Gastrocnemius medialis (tissue), 4 donors: ENCODE results near the gene GJB4.

Experiments
- CTCF ChIP-seq, 5 experiments: fragments of 450-650 bp in 3 of 5; fragments of 200-600 bp in 2 of 5; sonication (generic) in 2 of 5; IDR thresholded peaks in 4 of 5; conservative IDR thresholded peaks in 1 of 5; 1 replicate in 4 of 5; 2 replicates in 1 of 5; pipeline ENCODE4 v1.5.1; 2016 to 2019; ENCODE audit warnings: antibody characterized with exemption in 5 of 5, mild to moderate bottlenecking in 3 of 5, moderate library complexity in 3 of 5
- POLR2A ChIP-seq, 2 donors: fragments of 450-650 bp; IDR thresholded peaks; one replicate each; pipeline ENCODE4 v1.6.1; 2017; ENCODE audit warnings: antibody characterized with exemption in 2 of 2, mild to moderate bottlenecking in 2 of 2, moderate library complexity in 2 of 2

- TF ChIP-seq CTCF (IDR thresholded peaks at IDR 0.05 in 4 of 5, conservative IDR thresholded peaks at IDR 0.05 in 1 of 5) (no peak), POLR2A (IDR thresholded peaks at IDR 0.05) (no peak)
These were observed 45.2 kb upstream of the GJB4 start for GRCh38 chr1:34714386-34714785.
